CD4-positive, CD25-positive, alpha-beta regulatory T cell (primary cell): ENCODE measurements around the gene FAM53B. TPM values are rescaled to one million over a fixed set of nuclear protein-coding genes. Genes with fewer than 3 reads are reported as not detected.
A peak's percentile ranks its signal among the peaks of the same experiment; 100 is the strongest.

Experiments used
- ATAC-seq, 2 donors: fragments of 150-1000 bp; cut with Tn5 transposase; one replicate each; pipeline ENCODE4 v1.10.0; 2021; ENCODE audit warnings: low read depth in 2 of 2, moderate number of reproducible peaks in 2 of 2, moderate library complexity in 1 of 2
- DNase-seq, 3 donors: peaks; one replicate each; pipeline versions ENCODE4 v3.0.0 to v3.0.0-alpha.2; 2012 to 2022; ENCODE audit warnings: mixed read lengths in 1 of 3
- H3K27ac ChIP-seq: one replicate; pipeline ENCODE4 v1.7.0; 2013; ENCODE audit warnings: mild to moderate bottlenecking, low read length; ENCODE audit not compliant: insufficient read depth, poor library complexity, severe bottlenecking
- H3K27me3 ChIP-seq: one replicate; pipeline ENCODE4 v1.7.0; 2013; ENCODE audit warnings: low read length; ENCODE audit not compliant: control insufficient read depth, insufficient read depth
- H3K36me3 ChIP-seq: one replicate; pipeline ENCODE4 v1.7.0; 2013; ENCODE audit warnings: mild to moderate bottlenecking, low read length, moderate library complexity; ENCODE audit not compliant: control insufficient read depth, insufficient read depth
- H3K4me1 ChIP-seq: 2 replicates; pipeline ENCODE4 v1.7.0; 2013; ENCODE audit warnings: mild to moderate bottlenecking, low read length; ENCODE audit not compliant: insufficient read depth, control insufficient read depth, poor library complexity, severe bottlenecking
- H3K4me3 ChIP-seq: one replicate; pipeline ENCODE4 v1.7.0; 2013; ENCODE audit warnings: low read depth, mild to moderate bottlenecking, low read length, moderate library complexity
- H3K9me3 ChIP-seq, 2 experiments: 1 replicate in 1 of 2; 2 replicates in 1 of 2; pipeline ENCODE4 v1.7.0; 2013; ENCODE audit warnings: low read length in 2 of 2, mild to moderate bottlenecking in 1 of 2, moderate library complexity in 1 of 2; ENCODE audit not compliant: control insufficient read depth in 2 of 2
- H3K27ac Mint-ChIP-seq, 3 donors: one replicate each; pipeline ENCODE4 v1.8.0; 2020 to 2022; ENCODE audit warnings: mild to moderate bottlenecking in 3 of 3, mixed read lengths in 3 of 3, moderate library complexity in 2 of 3
- H3K27me3 Mint-ChIP-seq: one replicate; pipeline ENCODE4 v1.8.0; 2022; ENCODE audit warnings: mild to moderate bottlenecking, mixed read lengths
- H3K36me3 Mint-ChIP-seq: one replicate; pipeline ENCODE4 v1.8.0; 2020; ENCODE audit warnings: mixed read lengths
- H3K4me1 Mint-ChIP-seq, 4 donors: one replicate each; pipeline ENCODE4 v1.8.0; 2020 to 2022; ENCODE audit warnings: mixed read lengths in 4 of 4, mild to moderate bottlenecking in 1 of 4
- H3K4me3 Mint-ChIP-seq, 4 donors: one replicate each; pipeline ENCODE4 v1.8.0; 2020 to 2022; ENCODE audit warnings: mild to moderate bottlenecking in 4 of 4, mixed read lengths in 4 of 4, moderate library complexity in 3 of 4
- H3K9me3 Mint-ChIP-seq, 7 donors: one replicate each; pipeline ENCODE4 v1.8.0; 2020 to 2022; ENCODE audit warnings: mixed read lengths in 7 of 7, mild to moderate bottlenecking in 3 of 7, moderate library complexity in 2 of 7
- polyA plus RNA-seq, 4 donors: library from polyadenylated mRNA; unstranded; fragments of 300-500 nt; fragmentation: Illumina TruSeq; gene quantifications; one replicate each; pipeline ENCODE4 v1.2.3, GENCODE V29; 2021
- total RNA-seq: library from RNA; stranded (reverse); gene quantifications from one replicate; pipeline ENCODE4 v1.2.3, GENCODE V29; 2022

FAM53B gene
- total and polyA plus RNA-seq, 5 donors from 2014 or later = 5.8 to 116 (median 15.0) TPM

DNA sequence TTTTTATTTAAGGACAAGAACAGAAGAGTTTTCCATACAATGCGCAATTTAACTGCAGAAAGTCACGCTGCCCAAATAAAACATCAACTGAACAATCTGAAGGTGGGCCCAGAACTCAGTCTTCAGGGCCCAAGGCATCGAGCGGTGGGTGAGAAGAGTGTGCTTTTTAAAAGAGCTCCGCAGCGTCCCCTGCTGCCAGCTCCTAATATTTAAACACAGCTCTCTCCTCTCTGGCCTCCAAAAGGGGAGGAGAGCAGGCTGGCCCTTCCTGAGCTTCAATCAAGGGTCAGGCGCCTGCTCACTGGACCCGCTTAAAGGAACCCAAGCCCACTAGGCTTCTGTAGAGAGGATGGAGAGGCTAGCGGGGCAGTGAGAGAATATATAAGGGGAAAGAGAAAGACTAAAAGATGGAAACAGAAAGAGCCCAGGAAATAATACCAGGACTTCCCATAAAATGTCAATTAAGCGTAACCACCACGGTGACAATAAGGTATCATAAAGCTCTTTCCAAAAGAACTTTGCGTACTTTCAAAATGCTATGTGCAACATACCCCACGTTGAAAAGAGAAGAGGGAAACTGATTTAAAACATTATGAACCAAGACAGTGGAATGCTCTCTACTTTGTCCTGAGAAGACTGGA is 2.8 kb downstream of the FAM53B start:
- peaks cover 27 to 75% (median 60%) of the 10 kb centered on the region in 4 donors for H3K4me1 Mint-ChIP-seq
- peaks cover 76% of the 10 kb centered on the region for H3K4me1 ChIP-seq
- H3K4me3 ChIP-seq = peak overlapping the region; percentile 85
- no peaks in the 10 kb centered on the region for H3K27me3 ChIP-seq
- DNase-seq = peak; percentile 71 to 84 (median 84)
- H3K9me3 Mint-ChIP-seq = no peaks in the 10 kb centered on the region
- H3K36me3 Mint-ChIP-seq = peaks cover 19% of the 10 kb centered on the region
- H3K27ac ChIP-seq = peak overlapping the region; percentile 96
- peak overlapping the region; percentile 89 to 99 (median 98) for H3K4me3 Mint-ChIP-seq
- peak; percentile 58 to 61 for ATAC-seq
- no peaks in the 10 kb centered on the region for H3K27me3 Mint-ChIP-seq
- H3K27ac Mint-ChIP-seq = peak overlapping the region; percentile 91 to 97 (median 92)
- H3K9me3 ChIP-seq = no peaks in the 10 kb centered on the region
- peaks cover 3% of the 10 kb centered on the region for H3K36me3 ChIP-seq

DNA sequence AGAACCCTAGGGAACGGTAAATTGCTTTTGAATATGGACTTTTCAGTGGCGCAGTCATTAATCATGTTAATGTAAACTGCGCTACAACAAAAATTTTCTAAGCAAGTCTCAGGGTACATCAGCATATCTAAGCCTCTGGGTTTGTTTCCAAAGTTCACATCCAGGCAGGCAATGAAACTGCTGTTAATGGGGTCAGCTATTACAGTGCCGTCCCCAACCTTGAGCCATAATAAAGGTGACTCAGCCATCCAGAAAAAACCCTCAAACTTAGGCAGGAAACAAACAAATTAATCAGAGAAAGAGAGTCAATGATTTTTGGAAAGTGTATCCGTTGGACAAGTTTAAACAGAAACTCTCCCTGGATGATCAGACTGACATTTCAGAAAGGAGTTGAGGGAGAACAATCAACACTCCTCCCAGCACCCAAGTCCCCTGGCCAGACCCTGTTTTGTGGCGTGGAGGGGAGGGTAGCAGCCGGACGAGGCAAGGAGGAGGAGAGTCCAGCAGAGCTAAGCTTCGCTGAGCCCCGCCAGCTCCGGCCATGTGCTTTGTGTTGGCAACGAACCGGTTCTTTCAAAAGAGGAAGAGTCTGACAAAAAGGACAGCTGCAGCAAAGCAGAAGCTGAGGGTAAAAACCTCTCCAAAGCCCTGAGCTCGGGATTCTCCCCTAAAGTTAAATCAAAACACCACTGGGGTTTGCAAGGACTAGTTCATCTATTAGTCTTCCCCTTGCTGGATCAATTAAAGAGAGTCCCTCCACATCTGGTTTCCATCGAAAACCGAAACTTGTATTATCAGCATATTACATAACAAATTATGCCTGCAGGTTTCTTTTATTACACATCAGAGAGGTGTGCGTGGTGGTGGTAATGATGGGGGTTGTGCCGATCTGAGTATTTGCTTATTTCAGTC is 3.6 kb downstream of the FAM53B start:
- Mint-ChIP-seq H3K4me1 (peaks cover 27 to 83% (median 66%) of the 10 kb centered on the region in 4 donors), H3K9me3 (no peaks in the 10 kb centered on the region), H3K27me3 (no peaks in the 10 kb centered on the region), H3K36me3 (peaks cover 19% of the 10 kb centered on the region), H3K27ac (peak overlapping the region; percentile 91 to 97 (median 92)), H3K4me3 (peak overlapping the region; percentile 89 to 99 (median 98))
- H3K4me3 ChIP-seq = peak overlapping the region; percentile 85
- ATAC-seq (peak; percentile 12 to 16), DNase-seq (no peak)
- H3K27me3 ChIP-seq = no peaks in the 10 kb centered on the region
- peaks cover 3% of the 10 kb centered on the region for H3K36me3 ChIP-seq
- H3K27ac ChIP-seq = peak overlapping the region; percentile 96
- peaks cover 84% of the 10 kb centered on the region for H3K4me1 ChIP-seq
- H3K9me3 ChIP-seq = no peaks in the 10 kb centered on the region

DNA sequence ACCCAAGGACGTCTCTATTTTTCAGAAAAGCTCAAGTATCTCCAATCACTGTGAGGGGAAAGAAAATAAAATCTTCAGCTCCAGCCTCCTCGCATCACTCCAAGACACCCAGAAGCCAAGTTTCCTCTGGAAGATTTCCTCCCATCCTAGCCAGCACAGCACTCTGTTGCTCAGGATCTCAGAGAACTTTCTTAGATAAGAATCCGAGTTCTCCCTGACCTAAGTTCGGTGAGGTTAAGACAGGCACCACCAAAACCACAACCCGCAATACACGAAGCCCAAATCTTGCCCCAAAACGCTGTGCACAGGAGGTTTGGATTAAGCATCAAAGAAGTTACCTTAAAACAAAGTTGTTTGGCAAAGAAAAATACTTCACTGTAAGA is 4.2 kb downstream of the FAM53B start:
- H3K27ac ChIP-seq = peak overlapping the region; percentile 96
- H3K36me3 ChIP-seq = peaks cover 3% of the 10 kb centered on the region
- peaks cover 30 to 83% (median 66%) of the 10 kb centered on the region in 4 donors for H3K4me1 Mint-ChIP-seq
- H3K9me3 Mint-ChIP-seq = no peaks in the 10 kb centered on the region
- no peaks in the 10 kb centered on the region for H3K27me3 Mint-ChIP-seq
- peak overlapping the region; percentile 91 to 97 (median 92) for H3K27ac Mint-ChIP-seq
- peaks cover 19% of the 10 kb centered on the region for H3K36me3 Mint-ChIP-seq
- peaks cover 84% of the 10 kb centered on the region for H3K4me1 ChIP-seq
- peak overlapping the region; percentile 89 to 99 (median 98) for H3K4me3 Mint-ChIP-seq
- ATAC-seq (no peak), DNase-seq (peak in 1 of 3 donors; percentile 30)
- H3K27me3 ChIP-seq = no peaks in the 10 kb centered on the region
- H3K4me3 ChIP-seq = peak overlapping the region; percentile 85
- no peaks in the 10 kb centered on the region for H3K9me3 ChIP-seq

DNA sequence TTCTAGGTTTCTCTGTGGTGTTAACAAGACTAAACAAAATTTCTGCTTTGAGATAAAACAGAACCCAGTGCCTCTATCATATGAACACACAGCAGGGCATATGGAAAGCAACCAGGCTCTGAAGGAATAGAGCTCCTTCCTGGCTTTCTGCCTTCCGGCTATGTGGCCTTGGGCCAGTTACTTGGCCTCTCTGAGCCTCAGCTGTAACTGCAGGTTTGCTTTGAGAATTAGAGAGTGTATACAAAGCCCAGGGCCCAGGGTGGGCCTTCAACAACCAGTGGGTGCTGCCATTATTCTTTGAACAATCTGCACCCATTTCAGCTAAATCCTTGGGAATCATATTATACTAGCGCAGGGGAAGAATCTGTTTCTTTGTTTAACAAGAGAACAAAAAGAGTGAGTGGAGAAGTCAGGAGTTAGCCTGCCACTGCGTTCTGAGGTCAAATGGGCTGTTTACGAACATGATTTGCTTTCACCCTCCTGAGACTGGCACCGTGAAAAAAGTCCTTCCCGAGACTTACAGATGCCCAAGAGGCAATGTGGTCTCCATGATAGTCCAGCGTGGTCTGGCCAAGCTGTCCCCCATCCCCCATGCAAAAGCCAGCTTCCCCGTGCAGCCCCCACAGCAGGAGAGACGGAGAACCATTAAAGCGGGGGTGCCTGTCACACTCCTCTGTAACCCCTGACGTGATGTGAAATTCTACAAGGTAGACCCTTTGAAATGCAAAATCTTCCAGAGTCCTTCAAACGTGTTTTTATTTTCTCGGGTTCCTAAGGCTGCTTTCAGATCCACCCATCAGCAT is 4.9 kb downstream of the FAM53B start:
- Histone ChIP-seq H3K4me3 (peak overlapping the region; percentile 85), H3K27ac (peak overlapping the region; percentile 96), H3K36me3 (peaks cover 3% of the 10 kb centered on the region), H3K9me3 (no peaks in the 10 kb centered on the region), H3K4me1 (peaks cover 88% of the 10 kb centered on the region), H3K27me3 (no peaks in the 10 kb centered on the region)
- DNase-seq (no peak), ATAC-seq (no peak)
- Mint-ChIP-seq H3K4me1 (peaks cover 34 to 85% (median 70%) of the 10 kb centered on the region in 4 donors), H3K27me3 (no peaks in the 10 kb centered on the region), H3K36me3 (peaks cover 23% of the 10 kb centered on the region), H3K9me3 (no peaks in the 10 kb centered on the region), H3K4me3 (peak overlapping the region; percentile 89 to 99 (median 98)), H3K27ac (peak overlapping the region; percentile 91 to 97 (median 92))

DNA sequence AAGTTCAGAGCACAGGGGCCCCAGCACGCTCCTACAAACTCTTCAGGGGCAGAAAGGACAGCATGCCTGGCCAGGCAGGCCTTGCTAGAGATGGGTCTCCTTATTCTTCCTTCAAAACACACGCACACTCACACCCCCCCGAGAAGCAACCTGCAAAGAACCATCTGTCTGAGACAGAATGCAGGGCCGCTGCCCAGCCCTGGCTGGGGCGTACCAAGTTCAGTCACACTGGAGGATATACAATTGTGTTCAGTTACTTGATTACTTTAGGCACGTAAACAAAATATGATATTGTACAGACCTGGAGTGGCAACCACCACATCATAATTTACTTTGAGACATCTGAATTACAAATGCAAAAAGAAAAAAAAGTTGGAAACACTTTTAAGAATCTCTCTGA is 5.7 kb downstream of the FAM53B start:
- DNase-seq (no peak), ATAC-seq (no peak)
- peak overlapping the region; percentile 96 for H3K27ac ChIP-seq
- H3K36me3 ChIP-seq = peaks cover 3% of the 10 kb centered on the region
- H3K27ac Mint-ChIP-seq = peak overlapping the region; percentile 91 to 97 (median 92)
- H3K36me3 Mint-ChIP-seq = peaks cover 30% of the 10 kb centered on the region
- H3K9me3 ChIP-seq = no peaks in the 10 kb centered on the region
- no peaks in the 10 kb centered on the region for H3K27me3 Mint-ChIP-seq
- peak overlapping the region; percentile 89 to 99 (median 98) for H3K4me3 Mint-ChIP-seq
- H3K4me1 ChIP-seq = peaks cover 96% of the 10 kb centered on the region
- H3K4me3 ChIP-seq = peak overlapping the region; percentile 85
- H3K4me1 Mint-ChIP-seq = peaks cover 39 to 93% (median 78%) of the 10 kb centered on the region in 4 donors
- H3K9me3 Mint-ChIP-seq = no peaks in the 10 kb centered on the region
- H3K27me3 ChIP-seq = no peaks in the 10 kb centered on the region

DNA sequence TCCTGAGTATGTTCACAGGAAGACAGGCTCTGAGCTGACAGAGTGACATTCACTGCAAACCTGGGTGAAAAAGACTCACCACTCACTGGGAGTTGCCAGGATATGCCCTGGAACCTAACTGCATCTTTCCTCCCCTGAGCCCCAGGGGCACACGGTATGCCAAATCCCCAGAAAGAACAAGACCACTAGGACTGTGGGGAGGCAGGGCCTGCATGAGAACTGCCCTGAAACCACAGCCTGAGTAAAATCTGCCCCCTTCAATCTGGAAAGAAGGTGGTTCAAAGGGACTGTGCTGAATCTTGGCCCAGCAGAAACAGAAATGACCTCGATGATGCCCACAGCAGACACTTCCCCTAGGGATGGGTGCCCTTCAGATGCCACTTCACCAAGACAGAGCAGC is 6.5 kb downstream of the FAM53B start:
- no peak for DNase-seq
- Mint-ChIP-seq H3K4me1 (peaks cover 39 to 99% (median 84%) of the 10 kb centered on the region in 4 donors), H3K27me3 (no peaks in the 10 kb centered on the region), H3K27ac (peak overlapping the region; percentile 86 to 96 (median 91)), H3K4me3 (peak overlapping the region; percentile 73 to 98 (median 93)), H3K36me3 (peaks cover 35% of the 10 kb centered on the region), H3K9me3 (no peaks in the 10 kb centered on the region)
- H3K27ac ChIP-seq = peak overlapping the region; percentile 61
- H3K4me3 ChIP-seq = peak overlapping the region; percentile 45
- H3K4me1 ChIP-seq = peaks cover 99% of the 10 kb centered on the region
- no peak for ATAC-seq
- H3K27me3 ChIP-seq = no peaks in the 10 kb centered on the region
- peaks cover 3% of the 10 kb centered on the region for H3K36me3 ChIP-seq
- H3K9me3 ChIP-seq = no peaks in the 10 kb centered on the region

DNA sequence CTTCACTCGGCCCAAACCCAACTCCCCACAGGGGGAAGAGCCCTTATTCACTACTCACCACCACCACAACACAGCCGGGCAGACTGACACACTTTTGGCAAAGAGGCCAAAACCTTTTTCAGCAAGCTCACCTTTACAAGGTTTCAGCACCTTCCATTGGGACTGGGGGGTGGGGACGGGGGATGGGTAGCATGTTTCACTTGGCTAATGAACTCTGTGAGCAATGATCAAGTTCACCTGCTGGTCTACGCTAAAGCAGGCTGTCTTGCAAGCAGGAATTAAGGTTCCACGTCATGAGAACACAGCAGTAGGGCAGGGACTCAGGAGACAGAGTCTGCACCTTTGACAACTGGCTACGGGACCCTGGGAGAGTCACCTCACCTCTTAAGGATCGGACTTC is 7.0 kb downstream of the FAM53B start:
- Mint-ChIP-seq H3K36me3 (peaks cover 34% of the 10 kb centered on the region), H3K4me3 (peak overlapping the region; percentile 73 to 98 (median 93)), H3K27ac (peak overlapping the region; percentile 86 to 96 (median 91)), H3K4me1 (peaks cover 39 to 99% (median 86%) of the 10 kb centered on the region in 4 donors), H3K27me3 (no peaks in the 10 kb centered on the region), H3K9me3 (no peaks in the 10 kb centered on the region)
- Histone ChIP-seq H3K27me3 (no peaks in the 10 kb centered on the region), H3K4me3 (peak overlapping the region; percentile 45), H3K36me3 (peaks cover 3% of the 10 kb centered on the region), H3K27ac (peak overlapping the region; percentile 61), H3K4me1 (peaks cover 99% of the 10 kb centered on the region), H3K9me3 (no peaks in the 10 kb centered on the region)
- no peak for ATAC-seq
- no peak for DNase-seq
